Gastroesophageal sphincter (tissue), 3 donors: Measurements from ENCODE around the gene TXNDC11.

ENCODE experiments used
- EP300 ChIP-seq: sonication (generic); formaldehyde crosslinking; IDR thresholded peaks from one replicate; pipeline ENCODE4 v1.6.1; 2017; ENCODE audit warnings: antibody characterized with exemption, mild to moderate bottlenecking
- POLR2A ChIP-seq, 2 donors: fragments of 450-650 bp; IDR thresholded peaks; one replicate each; pipeline ENCODE4 v1.6.1; 2017; ENCODE audit warnings: antibody characterized with exemption in 2 of 2, mild to moderate bottlenecking in 2 of 2, moderate library complexity in 1 of 2
- TF ChIP-seq, protein P1 (sequence below), 4 experiments: fragments of 200-600 bp in 2 of 4; fragments of 450-650 bp in 2 of 4; sonication (generic) in 1 of 4; IDR thresholded peaks; one replicate each; pipeline ENCODE4 v1.5.1; 2017 to 2019; ENCODE audit warnings: antibody characterized with exemption in 4 of 4, mild to moderate bottlenecking in 2 of 4, moderate library complexity in 2 of 4

DNA sequence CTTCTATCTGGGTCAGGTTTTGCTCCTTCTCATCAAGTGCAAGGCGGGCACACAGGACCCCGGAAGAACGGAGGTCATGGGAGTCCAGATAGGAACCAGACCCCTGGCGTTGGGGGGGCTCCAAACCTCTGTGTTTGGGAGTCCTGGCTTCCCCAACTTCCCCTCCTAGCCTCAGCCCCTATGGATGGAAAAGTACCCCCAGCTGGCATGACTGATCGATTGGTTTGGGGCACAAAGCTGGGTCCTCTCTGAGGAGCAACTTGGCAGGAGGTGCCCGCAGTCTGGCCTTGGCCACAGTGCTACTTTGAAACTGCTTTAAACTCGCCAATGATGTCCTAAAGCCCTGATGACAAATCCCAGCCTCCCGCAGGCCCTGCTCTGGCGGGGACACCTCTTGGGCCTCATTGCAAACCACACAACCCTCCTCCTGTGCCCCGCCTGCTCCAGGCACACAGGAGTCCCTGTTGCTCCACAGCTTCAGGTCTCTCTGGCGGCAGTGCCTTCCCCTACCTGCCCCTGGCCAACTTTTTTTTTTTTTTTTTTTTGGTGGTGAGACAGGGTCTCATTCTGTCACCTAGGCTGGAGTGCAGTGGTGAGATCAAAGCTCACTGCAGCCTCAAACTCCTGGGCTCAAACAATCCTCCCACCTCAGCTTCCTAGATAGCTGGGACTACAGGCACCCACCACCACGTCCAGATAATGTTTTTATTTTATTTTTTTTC lies 112.5 kb downstream of the TXNDC11 start:
- TF ChIP-seq POLR2A (IDR thresholded peaks at IDR 0.05) (no peak), EP300 (no peak)
- TF ChIP-seq, protein P1, sequence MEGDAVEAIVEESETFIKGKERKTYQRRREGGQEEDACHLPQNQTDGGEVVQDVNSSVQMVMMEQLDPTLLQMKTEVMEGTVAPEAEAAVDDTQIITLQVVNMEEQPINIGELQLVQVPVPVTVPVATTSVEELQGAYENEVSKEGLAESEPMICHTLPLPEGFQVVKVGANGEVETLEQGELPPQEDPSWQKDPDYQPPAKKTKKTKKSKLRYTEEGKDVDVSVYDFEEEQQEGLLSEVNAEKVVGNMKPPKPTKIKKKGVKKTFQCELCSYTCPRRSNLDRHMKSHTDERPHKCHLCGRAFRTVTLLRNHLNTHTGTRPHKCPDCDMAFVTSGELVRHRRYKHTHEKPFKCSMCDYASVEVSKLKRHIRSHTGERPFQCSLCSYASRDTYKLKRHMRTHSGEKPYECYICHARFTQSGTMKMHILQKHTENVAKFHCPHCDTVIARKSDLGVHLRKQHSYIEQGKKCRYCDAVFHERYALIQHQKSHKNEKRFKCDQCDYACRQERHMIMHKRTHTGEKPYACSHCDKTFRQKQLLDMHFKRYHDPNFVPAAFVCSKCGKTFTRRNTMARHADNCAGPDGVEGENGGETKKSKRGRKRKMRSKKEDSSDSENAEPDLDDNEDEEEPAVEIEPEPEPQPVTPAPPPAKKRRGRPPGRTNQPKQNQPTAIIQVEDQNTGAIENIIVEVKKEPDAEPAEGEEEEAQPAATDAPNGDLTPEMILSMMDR (IDR thresholded peaks at IDR 0.05), result no peak
